HL-60 (cell line): ENCODE results near the gene RCOR3.

ENCODE experiments used
- POLR2AphosphoS5 ChIP-seq: IDR thresholded peaks from 2 replicates; pipeline ENCODE4 v1.6.1; 2012; ENCODE audit warnings: low read depth
- REST ChIP-seq: IDR thresholded peaks from 2 replicates; pipeline ENCODE4 v1.6.1; 2012; ENCODE audit warnings: low read depth; ENCODE audit not compliant: insufficient replicate concordance
- SPI1 ChIP-seq: IDR thresholded peaks from 2 replicates; pipeline ENCODE4 v1.6.1; 2012; ENCODE audit warnings: low read depth, mild to moderate bottlenecking, borderline replicate concordance
- TF ChIP-seq, protein P1 (sequence below): IDR thresholded peaks from one replicate; pipeline ENCODE4 v1.5.1; 2011; ENCODE audit warnings: low read length, control low read depth, inconsistent platforms; ENCODE audit not compliant: insufficient read depth

DNA sequence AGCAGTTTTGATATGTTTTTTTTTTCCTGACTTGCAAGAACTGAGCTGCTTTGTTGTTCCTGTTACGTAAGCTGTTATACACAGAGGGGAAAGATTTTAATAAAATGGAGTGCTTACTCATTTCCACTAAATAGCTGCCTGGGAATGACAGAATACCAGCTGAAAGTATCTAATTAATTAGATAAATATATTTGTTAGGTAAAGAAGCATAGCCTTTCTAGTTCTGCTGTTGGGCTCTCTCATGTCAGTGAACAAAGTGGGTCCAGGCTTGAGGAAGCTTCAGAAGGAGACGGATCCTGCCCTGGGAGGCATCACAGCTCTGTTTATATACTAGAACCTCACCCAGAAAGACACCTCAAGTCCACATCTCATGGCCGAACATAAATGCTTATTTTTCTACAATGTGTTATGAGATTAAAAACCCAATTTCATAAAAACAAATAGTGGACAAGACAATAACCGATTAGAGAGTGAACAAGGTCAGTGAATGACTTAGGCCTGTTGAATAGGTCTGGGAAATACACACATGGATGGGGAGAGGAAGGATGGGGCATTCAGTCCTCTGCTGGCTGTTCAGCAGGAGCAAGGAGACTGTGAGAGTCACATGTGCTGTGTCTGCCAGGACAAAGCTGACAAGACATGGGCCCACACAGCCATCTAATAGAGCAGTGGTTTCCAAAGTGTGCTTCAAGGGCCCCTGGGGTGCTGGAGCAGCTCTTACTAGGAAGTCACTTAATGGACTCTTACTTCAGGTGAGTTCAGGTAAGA, 88.1 kb downstream of the RCOR3 start:
- TF ChIP-seq, protein P1, sequence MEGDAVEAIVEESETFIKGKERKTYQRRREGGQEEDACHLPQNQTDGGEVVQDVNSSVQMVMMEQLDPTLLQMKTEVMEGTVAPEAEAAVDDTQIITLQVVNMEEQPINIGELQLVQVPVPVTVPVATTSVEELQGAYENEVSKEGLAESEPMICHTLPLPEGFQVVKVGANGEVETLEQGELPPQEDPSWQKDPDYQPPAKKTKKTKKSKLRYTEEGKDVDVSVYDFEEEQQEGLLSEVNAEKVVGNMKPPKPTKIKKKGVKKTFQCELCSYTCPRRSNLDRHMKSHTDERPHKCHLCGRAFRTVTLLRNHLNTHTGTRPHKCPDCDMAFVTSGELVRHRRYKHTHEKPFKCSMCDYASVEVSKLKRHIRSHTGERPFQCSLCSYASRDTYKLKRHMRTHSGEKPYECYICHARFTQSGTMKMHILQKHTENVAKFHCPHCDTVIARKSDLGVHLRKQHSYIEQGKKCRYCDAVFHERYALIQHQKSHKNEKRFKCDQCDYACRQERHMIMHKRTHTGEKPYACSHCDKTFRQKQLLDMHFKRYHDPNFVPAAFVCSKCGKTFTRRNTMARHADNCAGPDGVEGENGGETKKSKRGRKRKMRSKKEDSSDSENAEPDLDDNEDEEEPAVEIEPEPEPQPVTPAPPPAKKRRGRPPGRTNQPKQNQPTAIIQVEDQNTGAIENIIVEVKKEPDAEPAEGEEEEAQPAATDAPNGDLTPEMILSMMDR, result no peak
- TF ChIP-seq REST, result no peak
- no peak for TF ChIP-seq SPI1
- no peak for TF ChIP-seq POLR2AphosphoS5
